ENCODE data around the gene CD24.

DNA sequence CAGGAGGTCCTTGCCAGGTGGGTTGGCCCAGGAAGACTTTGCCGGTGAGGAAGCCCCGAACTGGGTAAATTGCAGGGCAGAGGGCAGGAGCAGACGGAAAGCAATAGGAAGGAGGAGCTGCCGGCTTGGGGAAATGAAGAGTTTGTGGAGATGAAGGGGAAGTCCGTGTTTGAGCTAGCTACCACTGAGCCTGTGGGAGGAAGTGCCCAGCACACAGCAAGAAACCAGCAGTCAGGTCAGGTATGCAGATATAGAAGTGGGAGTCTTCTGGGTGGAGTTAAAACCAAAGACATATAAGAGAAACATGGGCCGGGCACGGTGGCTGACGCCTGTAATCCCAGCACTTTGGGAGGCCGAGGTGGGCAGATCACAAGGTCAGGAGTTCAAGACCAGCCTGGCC is 34.7 kb downstream of the CD24 start:
- no peak for TF ChIP-seq CTCF (IDR thresholded peaks at IDR 0.05)
- TF ChIP-seq FOXK1 (CRISPR knock-in tag; IDR thresholded peaks at IDR 0.05) = no peak
- no peak for TF ChIP-seq HMGA2 (CRISPR knock-in tag; IDR thresholded peaks at IDR 0.05)
- TF ChIP-seq, protein P1, sequence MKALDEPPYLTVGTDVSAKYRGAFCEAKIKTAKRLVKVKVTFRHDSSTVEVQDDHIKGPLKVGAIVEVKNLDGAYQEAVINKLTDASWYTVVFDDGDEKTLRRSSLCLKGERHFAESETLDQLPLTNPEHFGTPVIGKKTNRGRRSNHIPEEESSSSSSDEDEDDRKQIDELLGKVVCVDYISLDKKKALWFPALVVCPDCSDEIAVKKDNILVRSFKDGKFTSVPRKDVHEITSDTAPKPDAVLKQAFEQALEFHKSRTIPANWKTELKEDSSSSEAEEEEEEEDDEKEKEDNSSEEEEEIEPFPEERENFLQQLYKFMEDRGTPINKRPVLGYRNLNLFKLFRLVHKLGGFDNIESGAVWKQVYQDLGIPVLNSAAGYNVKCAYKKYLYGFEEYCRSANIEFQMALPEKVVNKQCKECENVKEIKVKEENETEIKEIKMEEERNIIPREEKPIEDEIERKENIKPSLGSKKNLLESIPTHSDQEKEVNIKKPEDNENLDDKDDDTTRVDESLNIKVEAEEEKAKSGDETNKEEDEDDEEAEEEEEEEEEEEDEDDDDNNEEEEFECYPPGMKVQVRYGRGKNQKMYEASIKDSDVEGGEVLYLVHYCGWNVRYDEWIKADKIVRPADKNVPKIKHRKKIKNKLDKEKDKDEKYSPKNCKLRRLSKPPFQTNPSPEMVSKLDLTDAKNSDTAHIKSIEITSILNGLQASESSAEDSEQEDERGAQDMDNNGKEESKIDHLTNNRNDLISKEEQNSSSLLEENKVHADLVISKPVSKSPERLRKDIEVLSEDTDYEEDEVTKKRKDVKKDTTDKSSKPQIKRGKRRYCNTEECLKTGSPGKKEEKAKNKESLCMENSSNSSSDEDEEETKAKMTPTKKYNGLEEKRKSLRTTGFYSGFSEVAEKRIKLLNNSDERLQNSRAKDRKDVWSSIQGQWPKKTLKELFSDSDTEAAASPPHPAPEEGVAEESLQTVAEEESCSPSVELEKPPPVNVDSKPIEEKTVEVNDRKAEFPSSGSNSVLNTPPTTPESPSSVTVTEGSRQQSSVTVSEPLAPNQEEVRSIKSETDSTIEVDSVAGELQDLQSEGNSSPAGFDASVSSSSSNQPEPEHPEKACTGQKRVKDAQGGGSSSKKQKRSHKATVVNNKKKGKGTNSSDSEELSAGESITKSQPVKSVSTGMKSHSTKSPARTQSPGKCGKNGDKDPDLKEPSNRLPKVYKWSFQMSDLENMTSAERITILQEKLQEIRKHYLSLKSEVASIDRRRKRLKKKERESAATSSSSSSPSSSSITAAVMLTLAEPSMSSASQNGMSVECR (CRISPR knock-in tag; IDR thresholded peaks at IDR 0.05; ENCODE audit: borderline replicate concordance) = no peak
- no peak for TF ChIP-seq TCF7 (CRISPR knock-in tag; IDR thresholded peaks at IDR 0.05; ENCODE audit: low read depth)
- no peak for TF ChIP-seq JUN (CRISPR knock-in tag; IDR thresholded peaks at IDR 0.05)
- no peak for TF ChIP-seq SOX15 (CRISPR knock-in tag; IDR thresholded peaks at IDR 0.05)
- TF ChIP-seq ELF4 (CRISPR knock-in tag; IDR thresholded peaks at IDR 0.05; ENCODE audit: low read depth) = no peak
- TF ChIP-seq, protein P2, sequence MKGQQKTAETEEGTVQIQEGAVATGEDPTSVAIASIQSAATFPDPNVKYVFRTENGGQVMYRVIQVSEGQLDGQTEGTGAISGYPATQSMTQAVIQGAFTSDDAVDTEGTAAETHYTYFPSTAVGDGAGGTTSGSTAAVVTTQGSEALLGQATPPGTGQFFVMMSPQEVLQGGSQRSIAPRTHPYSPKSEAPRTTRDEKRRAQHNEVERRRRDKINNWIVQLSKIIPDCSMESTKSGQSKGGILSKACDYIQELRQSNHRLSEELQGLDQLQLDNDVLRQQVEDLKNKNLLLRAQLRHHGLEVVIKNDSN (CRISPR knock-in tag; IDR thresholded peaks at IDR 0.05) = no peak
- TF ChIP-seq FOXP4 (CRISPR knock-in tag; IDR thresholded peaks at IDR 0.05) = no peak
- no peak for TF ChIP-seq CBFB (CRISPR knock-in tag; IDR thresholded peaks at IDR 0.05; ENCODE audit: low read depth)
- no peak for TF ChIP-seq ZNF263 (CRISPR knock-in tag; IDR thresholded peaks at IDR 0.05; ENCODE audit: low read depth)
- no peak for TF ChIP-seq TP53 (CRISPR knock-in tag; IDR thresholded peaks at IDR 0.05)
